ENCODE measurements around the gene PSORS1C1.

PSORS1C1 gene

GRCh38 chr6:31128093-31128676 is 13.6 kb downstream of the PSORS1C1 start:
- peak; percentile 68 for TF ChIP-seq CTCF (IDR thresholded peaks at IDR 0.05; ENCODE audit: insufficient read depth, low read length, missing control alignments)
- CTCF ChIA-PET = interaction anchor here (0.9 to 11.1 kb wide), 27 partner anchors 11 to 646 kb away, joined by 3 to 162 read pairs (median 5); partner anchors contain the start of genes C6orf15, CCHCR1, CDSN and PSORS1C1
- DNase-seq (ENCODE audit: low read depth, low spot score) = no peak
- POLR2A ChIA-PET = no interaction called here
- no peak overlapping the region for H3K4me3 ChIP-seq (ENCODE audit: low read depth, low read length)

GRCh38 chr6:31129130-31129529 is 14.5 kb downstream of the PSORS1C1 start:
- no peak for TF ChIP-seq CTCF (IDR thresholded peaks at IDR 0.05; ENCODE audit: insufficient read depth, low read length, missing control alignments)
- no peak for DNase-seq (ENCODE audit: low read depth, low spot score)
- CTCF ChIA-PET = interaction anchor here (0.9 to 11.1 kb wide), 21 partner anchors 10 to 306 kb away, joined by 3 to 162 read pairs (median 4); partner anchors contain the start of genes C6orf15, CCHCR1, CDSN and PSORS1C1
- POLR2A ChIA-PET = no interaction called here
- no peak overlapping the region for H3K4me3 ChIP-seq (ENCODE audit: low read depth, low read length)

DNA sequence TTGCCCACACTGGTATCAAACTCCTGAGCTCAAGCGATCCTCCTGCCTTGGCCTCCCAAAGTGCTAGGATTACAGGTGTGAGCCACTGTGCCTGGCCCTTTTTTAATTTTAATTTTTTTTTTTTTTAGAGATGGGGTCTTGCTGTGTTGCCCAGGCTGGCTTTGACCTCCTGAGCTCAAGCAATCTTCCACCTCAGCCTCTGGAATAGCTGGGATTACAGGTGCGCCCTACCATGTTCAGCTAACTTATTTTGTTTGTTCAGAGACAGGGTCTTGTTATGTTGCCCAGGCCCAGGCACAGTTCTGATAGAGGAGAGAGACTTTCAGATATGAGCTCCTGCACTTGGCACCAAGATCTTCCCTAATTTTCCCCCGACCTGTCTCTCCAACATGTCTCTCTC is 16.2 kb downstream of the PSORS1C1 start:
- no peak for DNase-seq (ENCODE audit: low read depth, low spot score)
- no peak for TF ChIP-seq CTCF (IDR thresholded peaks at IDR 0.05; ENCODE audit: insufficient read depth, low read length, missing control alignments)
- POLR2A ChIA-PET = no interaction called here
- H3K4me3 ChIP-seq (ENCODE audit: low read depth, low read length) = no peak overlapping the region
- CTCF ChIA-PET = interaction anchor here (1.0 to 26.1 kb wide), 6 partner anchors 8 to 236 kb away, joined by 3 to 505 read pairs (median 58); partner anchors contain the start of genes C6orf15, CDSN, PSORS1C1 and PSORS1C2

GRCh38 chr6:31131595-31131994 is 17.0 kb downstream of the PSORS1C1 start:
- no peak for DNase-seq (ENCODE audit: low read depth, low spot score)
- no peak overlapping the region for H3K4me3 ChIP-seq (ENCODE audit: low read depth, low read length)
- ChIA-PET POLR2A (no interaction called here), CTCF (interaction anchor here (0.9 to 26.1 kb wide), 7 partner anchors 7 to 236 kb away, joined by 3 to 505 read pairs (median 16); partner anchors contain the start of genes C6orf15, CDSN, PSORS1C1 and PSORS1C2)
- no peak for TF ChIP-seq CTCF (IDR thresholded peaks at IDR 0.05; ENCODE audit: insufficient read depth, low read length, missing control alignments)

GRCh38 chr6:31132806-31133205 is 18.2 kb downstream of the PSORS1C1 start:
- CTCF ChIA-PET = interaction anchor here (0.9 to 26.1 kb wide), 8 partner anchors 6 to 234 kb away, joined by 4 to 505 read pairs (median 11); partner anchors contain the start of genes C6orf15, CDSN, PSORS1C1 and PSORS1C2
- no peak overlapping the region for H3K4me3 ChIP-seq (ENCODE audit: low read depth, low read length)
- no peak for TF ChIP-seq CTCF (IDR thresholded peaks at IDR 0.05; ENCODE audit: insufficient read depth, low read length, missing control alignments)
- DNase-seq (ENCODE audit: low read depth, low spot score) = no peak
- POLR2A ChIA-PET = no interaction called here

DNA sequence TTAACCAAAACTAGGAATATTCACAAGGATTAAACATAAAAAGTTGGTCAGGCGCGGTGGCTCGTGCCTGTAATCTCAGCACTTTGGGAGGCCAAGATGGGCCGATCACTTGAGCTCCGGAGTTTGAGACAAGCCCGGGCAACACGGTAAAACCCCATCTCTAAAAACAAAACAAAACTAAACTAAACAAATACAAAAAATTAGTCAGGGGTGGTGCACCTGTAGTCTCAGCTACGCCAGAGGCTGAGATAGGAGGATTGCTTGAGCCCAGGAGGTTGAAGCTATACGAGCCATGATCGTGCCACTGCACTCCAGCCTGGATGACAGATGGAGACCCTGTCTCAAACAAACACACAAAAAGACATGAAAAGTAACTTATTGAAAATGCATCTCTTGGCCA is 21.1 kb downstream of the PSORS1C1 start:
- no peak for DNase-seq (ENCODE audit: low read depth, low spot score)
- TF ChIP-seq CTCF (IDR thresholded peaks at IDR 0.05; ENCODE audit: insufficient read depth, low read length, missing control alignments) = no peak
- POLR2A ChIA-PET = no interaction called here
- CTCF ChIA-PET = interaction anchor here (1.1 to 26.1 kb wide), 6 partner anchors 6 to 233 kb away, joined by 3 to 505 read pairs (median 5); partner anchors contain the start of gene TCF19
- no peak overlapping the region for H3K4me3 ChIP-seq (ENCODE audit: low read depth, low read length)

Data from AG04449 (cell line).